Occipital lobe (tissue), 2 donors: ENCODE data around the gene FHOD3. TPM values are rescaled to one million over a fixed set of nuclear protein-coding genes. Genes with fewer than 3 reads are reported as not detected.
A peak's percentile ranks its signal among the peaks of the same experiment; 100 is the strongest.
"Not testable (repeated sequence)": the region's sequence is repeated elsewhere in the genome, so short reads cannot be mapped to it uniquely, and the experiment has no call there.

Experiments
- DNase-seq: peaks from one replicate; lab custom pipeline; 2025; lab: John Stamatoyannopoulos, UW
- total RNA-seq: library from RNA; depleted of rRNA; stranded (reverse); fragments of >200 nt; gene quantifications from one replicate; pipeline ENCODE4 v1.2.3, GENCODE V29; 2014

FHOD3 gene
- total RNA-seq, 1 donor from 2014 or later = 51.2 TPM

- no peak for DNase-seq
Observed at GRCh38 chr18:36348971-36349417, 51.5 kb downstream of the FHOD3 start.

DNA sequence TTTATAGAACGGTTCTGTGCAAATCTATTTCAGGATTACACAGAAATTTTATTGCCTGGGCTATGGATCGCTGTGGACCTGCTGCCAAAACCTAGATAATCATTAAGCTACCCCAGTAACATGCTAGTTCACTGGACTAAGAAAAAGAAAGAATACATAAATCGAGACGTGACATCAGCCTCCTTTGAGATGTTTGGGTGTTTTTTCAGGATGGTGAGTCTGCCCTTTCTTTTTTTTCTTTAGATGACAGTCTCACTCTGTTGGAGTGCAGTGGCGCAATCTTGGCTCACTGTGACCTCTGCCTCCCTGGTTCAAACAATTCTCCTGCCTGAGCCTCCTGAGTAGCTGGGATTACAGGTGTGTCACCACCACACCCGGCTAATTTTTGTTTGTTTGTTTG, 52.0 kb downstream of the FHOD3 start:
- no peak for DNase-seq

DNA sequence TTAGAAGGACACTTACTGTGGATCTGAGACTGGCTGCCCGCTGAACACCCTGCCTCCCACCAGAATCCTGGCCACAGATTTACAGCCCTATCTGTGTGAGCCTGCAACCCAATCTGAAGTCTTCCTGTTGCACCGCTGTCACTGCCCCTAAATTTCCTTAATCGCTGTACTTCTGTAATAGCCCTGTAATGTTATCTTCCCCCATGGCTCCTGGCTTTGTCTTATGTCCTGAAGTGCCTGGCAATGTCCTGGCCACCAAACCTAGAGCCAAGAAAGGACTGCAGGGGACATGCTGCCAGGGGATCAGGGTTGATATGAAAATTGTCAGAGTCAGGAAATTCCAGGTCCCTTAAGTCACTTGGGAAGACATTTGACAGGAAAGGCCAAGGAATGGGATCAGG, 52.7 kb downstream of the FHOD3 start:
- no peak for DNase-seq

DNA sequence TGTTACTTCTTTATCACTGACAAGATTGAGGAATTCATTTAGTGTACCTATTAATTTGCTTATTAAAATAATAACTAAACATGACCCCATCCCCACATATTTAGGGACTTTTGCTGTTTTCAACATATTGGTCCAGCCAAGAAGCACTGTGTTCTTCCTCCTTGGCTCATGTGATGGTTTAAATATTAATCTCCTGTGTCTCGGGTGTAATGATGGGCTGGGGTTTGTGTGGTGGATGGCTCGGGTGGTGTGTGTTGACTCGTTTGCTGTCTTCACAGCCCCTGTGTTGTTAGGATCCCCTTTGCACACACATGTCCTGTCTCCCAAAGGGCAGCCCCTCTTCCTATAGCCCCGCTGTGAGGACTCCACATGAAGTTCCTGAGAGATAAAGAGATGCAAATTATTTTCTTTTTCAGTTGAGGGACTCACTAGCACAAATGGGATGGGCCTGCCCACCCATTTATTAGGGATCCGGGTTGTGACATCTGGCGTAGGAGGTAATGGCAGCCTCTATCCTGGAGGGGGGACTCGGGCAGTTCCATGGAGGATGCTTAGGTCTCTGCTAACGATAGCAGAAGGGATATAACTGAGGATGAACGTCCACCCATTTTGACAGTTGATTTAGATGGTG, 53.4 kb downstream of the FHOD3 start:
- no peak for DNase-seq

- peak; percentile 28 for DNase-seq
Observed at GRCh38 chr18:36352384-36352783, 54.9 kb downstream of the FHOD3 start.

DNA sequence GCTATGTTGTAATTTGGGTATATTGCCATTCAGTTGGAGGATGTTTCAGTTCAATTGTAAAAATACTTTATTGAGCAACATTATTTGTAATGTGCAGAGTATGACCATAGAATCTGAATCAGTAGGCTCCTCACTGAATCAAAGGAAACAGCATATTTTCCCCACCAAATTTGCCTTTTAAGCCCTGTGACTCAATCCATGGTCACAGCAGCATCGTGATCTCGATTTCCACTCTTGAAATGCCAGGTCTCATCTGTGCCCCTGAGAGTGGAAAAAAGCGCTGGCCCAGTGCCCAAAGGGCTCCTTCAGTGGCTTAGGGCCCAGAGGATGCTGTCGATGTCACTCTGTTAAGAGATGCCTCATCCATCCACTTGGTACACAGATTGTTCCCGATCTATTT, 57.5 kb downstream of the FHOD3 start:
- DNase-seq = no peak

- DNase-seq = no peak
Observed at GRCh38 chr18:36355511-36355910, 58.0 kb downstream of the FHOD3 start.

GRCh38 chr18:36356741-36357140, 59.2 kb downstream of the FHOD3 start:
- not testable (repeated sequence) for DNase-seq

DNA sequence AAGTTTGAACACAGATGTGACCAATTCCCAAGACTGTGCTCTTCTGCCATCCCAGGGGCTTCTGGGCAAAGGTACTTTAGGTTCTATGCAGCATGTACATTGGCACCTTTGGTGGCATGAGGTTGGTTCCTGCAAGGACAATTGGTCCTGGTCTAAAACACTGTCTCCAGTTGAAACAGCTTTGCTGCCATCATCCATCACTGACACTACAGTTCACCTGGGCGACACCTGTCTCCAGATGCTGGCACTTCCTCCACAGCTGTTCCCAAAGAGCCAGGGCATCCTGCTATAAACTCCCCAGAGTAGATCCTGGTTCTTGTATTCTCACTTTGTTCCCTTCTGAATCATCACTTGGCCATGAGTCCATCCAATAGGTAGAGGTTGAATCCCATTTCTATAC, 60.6 kb downstream of the FHOD3 start:
- DNase-seq = no peak

DNA sequence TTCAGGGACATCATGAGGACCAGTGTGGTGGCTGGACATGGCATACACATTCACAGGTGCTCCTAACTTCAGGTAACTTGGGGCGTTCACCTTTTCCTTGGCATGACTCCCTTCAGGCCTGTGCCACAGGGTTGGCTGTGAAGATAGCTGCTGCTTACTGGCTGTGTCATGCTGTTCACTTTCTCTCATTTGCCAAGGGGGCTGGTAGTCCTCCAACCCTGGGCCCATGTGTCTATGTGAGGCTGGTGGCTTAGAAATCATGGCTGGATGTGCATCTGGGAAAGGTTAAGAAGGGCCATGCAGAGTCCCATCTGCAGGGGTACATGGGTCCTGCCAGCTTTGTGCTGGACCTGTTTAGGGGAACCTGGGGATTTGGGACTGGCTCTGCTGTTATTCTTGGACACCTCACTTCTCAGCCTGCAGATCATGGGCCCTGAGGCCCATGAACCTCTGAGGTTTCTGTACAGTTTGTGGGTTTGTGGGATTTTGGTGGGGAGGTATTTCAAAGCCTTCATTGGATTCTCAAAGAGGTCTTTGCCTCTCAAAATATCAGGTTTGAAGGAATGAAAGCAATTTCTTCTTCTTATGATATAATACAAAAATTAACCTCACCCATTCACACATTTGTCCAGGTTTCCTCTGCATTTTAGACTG, 62.9 kb downstream of the FHOD3 start:
- DNase-seq = no peak

- no peak for DNase-seq
Observed at GRCh38 chr18:36364911-36365624, 67.6 kb downstream of the FHOD3 start.

- DNase-seq = no peak
Observed at GRCh38 chr18:36365836-36366775, 68.6 kb downstream of the FHOD3 start.

DNA sequence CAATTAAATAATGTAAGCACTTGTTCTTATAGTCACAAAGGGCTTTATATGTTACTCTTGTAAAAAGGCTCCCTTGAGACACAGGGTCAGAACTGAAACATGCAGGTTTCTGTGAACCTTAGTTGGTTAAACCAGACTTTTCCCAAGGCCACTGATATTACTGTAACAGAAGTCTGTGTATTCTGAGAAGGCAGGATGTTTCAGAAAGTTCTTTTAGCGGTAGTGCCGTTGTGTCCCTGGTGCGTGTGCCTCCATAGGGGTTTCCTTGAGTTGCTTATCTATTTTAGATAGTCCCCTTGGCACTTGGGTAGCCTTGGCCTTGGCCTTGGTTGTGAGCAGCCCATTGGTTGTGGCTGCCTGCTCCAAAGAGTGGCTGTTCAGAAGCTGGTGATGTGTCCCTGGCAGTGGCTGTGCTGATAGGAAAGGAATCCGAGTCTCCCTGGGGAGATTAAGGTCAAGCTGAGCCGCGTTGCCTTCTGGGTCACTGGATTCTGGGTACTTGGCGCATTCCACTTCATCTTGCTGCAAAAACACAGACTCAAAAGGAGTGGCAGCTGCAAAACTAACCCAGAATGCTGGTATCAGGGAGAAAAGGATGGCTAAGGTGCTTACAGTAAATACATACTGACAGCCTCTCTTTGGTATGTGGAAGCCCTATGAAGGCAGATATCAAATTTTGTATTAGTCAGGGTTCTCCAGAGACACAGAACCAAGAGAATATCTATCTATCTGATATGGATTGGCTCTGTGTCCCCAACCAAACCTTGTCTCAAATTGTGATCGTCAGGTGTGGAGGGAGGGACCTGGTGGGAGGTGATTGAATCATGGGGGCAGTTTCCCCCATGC, 69.7 kb downstream of the FHOD3 start:
- no peak for DNase-seq

- DNase-seq = no peak
Observed at GRCh38 chr18:36368889-36369288, 71.4 kb downstream of the FHOD3 start.

- DNase-seq = no peak
Observed at GRCh38 chr18:36372903-36373311, 75.4 kb downstream of the FHOD3 start.

DNA sequence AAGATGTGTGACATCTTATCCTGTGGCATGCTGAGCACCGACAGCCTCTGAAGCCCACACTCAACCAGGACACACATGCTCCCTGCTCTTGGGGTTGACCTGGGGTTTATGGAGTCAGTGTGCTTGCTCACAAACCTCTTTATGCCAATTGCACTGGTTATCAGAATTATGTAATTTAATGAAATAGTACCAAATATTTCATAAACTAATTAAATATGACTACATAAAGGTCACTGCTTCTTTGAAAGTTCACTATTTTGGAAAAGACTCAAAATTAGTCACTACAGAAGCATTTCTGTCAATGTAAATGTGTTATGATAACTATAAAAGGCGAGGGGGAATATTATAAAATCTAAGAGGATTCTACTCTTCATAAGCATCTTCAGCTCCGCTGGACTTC, 76.7 kb downstream of the FHOD3 start:
- no peak for DNase-seq

- DNase-seq = no peak
Observed at GRCh38 chr18:36375118-36375517, 77.6 kb downstream of the FHOD3 start.

- no peak for DNase-seq
Observed at GRCh38 chr18:36376361-36376760, 78.8 kb downstream of the FHOD3 start.

DNA sequence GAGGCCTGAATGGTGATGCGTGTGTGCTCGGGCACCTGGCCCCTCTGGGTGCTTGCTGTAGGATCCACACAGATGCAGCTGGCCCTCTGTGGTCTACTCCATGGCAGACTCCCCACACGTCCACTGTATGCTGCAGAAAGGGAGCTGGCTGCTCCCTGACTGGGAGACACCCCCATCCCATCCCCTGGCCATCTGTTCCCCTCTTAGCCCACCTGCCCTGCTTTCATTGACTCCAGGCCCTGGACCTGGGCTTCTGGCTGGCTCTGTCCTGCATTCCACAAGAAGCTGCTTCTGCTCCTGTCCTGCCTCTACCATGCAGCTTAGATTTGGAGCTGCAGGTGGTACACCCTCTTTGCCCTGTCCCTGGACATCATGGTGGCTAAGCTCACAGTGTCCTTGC, 80.1 kb downstream of the FHOD3 start:
- no peak for DNase-seq

DNA sequence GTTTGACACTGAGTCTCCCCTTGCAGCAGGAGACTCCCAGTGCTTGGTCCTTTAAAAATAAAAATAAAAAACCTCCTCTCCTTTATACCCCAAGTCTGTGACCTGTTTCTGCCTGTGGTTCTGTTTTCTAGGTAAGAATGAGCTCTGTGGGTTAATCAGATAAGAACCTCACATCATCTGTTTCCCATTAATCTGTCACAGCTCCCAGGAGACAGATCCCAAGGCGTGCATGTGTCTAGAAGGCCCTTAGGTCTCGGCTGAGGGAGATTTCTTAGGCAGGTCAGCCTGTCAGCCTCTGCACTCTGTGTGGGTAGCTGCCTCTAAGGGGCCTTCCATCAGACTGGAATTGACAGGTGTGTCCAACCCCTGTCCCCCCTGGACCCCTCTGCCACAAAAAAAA, 80.7 kb downstream of the FHOD3 start:
- no peak for DNase-seq
